ENCODE measurements around the gene PCDHGB4.

DNA sequence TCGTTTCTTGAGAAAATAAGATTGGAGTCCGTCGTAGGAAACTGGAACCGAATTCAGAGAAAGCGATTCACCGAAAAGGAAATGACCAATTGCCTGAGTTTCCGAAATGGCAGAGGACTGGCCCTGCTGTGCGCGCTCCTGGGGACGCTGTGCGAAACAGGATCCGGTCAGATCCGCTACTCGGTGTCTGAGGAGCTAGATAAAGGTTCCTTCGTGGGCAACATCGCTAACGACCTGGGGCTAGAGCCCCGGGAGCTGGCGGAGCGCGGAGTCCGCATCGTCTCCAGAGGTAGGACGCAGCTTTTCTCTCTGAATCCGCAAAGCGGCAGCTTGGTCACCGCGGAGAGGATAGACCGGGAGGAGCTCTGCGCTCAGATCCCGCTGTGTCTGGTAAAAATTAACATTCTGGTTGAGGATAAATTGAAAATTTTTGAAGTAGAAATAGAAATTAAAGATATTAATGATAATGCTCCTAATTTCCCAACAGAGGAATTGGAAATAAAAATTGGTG lies 43.5 kb upstream of the PCDHGB4 start:
- no peak for TF ChIP-seq EZH2phosphoT487 (IDR thresholded peaks at IDR 0.05; ENCODE audit: insufficient read depth, low read depth)
- no peak for TF ChIP-seq EZH2 (IDR thresholded peaks at IDR 0.05; ENCODE audit: insufficient read depth, poor library complexity, severe bottlenecking)

Measured in GM23248 (cell line).